DMS153 (cell line): ENCODE data around the gene MOCOS.
A peak's percentile ranks its signal among the peaks of the same experiment; 100 is the strongest.

ENCODE experiments used
- DNase-seq: peaks from one replicate; lab custom pipeline; 2025; lab: John Stamatoyannopoulos, UW

The MOCOS gene

GRCh38 chr18:36273347-36273746 lies 86.0 kb downstream of the MOCOS start:
- no peak for DNase-seq

- no peak for DNase-seq
These were observed 86.9 kb downstream of the MOCOS start for GRCh38 chr18:36274083-36274715.

- no peak for DNase-seq
These were observed 88.3 kb downstream of the MOCOS start for GRCh38 chr18:36275561-36275960.

DNA sequence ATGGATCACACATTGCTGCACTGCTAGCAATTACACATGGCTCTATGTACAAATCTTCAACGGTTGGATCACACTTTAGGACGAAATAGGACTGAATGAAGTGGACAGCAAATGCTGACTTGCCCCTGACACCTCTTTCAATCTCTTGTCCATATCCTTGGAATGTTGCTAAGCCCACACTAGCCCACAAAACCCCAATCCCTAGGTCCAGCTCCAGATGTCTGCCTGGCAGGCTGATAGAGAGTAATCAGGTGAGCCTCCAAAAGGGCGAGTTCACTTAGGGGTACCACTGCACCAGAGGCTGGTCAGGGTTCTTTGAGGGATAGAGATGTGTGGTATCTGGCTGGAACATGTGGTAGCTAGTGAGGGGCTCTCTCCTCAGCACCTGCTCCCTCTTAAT lies 91.7 kb downstream of the MOCOS start:
- no peak for DNase-seq

DNA sequence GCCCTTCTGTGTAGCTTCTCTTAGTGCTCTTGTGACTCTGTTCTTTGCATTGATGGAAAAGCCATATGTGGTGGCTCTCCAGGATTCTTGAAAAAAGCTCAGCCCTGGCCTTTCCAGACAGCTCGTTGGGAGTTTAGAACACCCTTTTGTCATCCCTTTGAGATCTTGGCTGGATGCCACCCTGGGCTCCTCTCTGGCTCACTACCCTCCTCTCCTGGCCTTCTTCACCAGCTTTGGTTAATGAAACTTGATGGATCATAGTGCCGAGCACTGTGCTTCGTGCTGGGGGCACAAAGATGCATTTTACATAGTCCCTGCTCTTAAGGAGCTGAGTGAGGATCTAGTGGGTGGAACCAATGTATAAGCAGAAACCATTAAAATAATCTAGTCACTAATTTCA lies 94.6 kb downstream of the MOCOS start:
- DNase-seq = no peak

GRCh38 chr18:36283448-36283847 lies 96.2 kb downstream of the MOCOS start:
- DNase-seq = no peak

DNA sequence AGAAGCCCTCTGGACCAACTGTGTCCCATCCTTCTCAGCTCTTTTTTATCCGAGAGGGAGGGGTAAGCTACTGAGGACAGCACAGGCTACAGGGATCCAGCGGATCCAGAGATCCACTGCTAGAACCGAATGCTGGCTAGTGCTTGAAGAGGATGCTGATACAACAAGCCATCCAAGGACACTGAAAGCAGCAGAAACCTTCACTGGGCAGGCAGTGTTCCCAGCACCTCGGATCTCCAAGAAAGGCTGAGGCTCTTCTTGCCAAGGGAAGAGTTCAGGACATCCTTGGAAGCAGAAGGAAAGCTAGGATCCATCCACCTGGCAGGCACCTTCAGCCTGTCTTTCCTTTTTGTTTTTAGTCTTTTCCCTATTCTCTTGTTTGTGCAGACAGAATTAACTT lies 97.0 kb downstream of the MOCOS start:
- DNase-seq = no peak

GRCh38 chr18:36284671-36285295 lies 97.5 kb downstream of the MOCOS start:
- DNase-seq = peak; percentile 50

GRCh38 chr18:36287653-36288052 lies 100.4 kb downstream of the MOCOS start:
- no peak for DNase-seq

- no peak for DNase-seq
These were observed 101.4 kb downstream of the MOCOS start for GRCh38 chr18:36288689-36289088.

DNA sequence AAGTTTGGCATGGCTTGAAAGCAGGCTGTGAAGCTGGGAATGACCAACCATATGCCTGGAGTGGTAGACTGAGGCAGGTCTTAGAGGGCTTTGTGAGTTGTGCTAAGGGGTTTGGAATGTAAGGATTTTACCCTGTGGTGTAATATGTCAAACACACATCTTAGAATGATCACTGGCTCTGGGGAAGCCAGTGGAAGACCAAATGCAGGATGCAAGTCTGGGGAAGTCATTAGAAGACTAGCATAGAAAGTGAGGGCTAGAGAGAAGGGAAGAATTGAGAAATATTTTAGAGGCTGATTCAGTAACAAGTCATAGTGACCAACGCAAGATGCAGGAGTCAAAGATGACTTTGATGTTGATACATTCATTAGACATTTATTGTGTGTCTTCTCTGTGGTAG lies 106.7 kb downstream of the MOCOS start:
- no peak for DNase-seq

DNA sequence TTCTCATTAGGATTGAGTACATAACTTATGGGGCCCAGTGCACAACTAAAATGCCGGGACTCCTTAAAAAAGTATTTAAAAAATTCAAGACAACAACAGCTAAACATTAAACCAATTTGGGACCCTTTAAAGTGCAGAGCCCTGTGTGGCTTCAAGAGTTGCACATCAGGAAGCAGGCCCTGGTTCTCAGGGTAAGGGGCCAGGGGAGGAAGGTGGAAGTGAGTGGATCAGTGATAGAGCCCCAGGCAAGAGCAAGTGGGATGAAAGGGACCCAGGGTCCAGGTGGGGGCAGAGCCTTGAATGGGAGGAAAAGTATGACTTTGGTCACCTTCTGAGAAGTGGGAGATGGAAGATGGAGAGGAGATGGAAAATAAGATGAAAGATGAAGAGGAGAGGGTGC lies 107.9 kb downstream of the MOCOS start:
- DNase-seq = no peak

DNA sequence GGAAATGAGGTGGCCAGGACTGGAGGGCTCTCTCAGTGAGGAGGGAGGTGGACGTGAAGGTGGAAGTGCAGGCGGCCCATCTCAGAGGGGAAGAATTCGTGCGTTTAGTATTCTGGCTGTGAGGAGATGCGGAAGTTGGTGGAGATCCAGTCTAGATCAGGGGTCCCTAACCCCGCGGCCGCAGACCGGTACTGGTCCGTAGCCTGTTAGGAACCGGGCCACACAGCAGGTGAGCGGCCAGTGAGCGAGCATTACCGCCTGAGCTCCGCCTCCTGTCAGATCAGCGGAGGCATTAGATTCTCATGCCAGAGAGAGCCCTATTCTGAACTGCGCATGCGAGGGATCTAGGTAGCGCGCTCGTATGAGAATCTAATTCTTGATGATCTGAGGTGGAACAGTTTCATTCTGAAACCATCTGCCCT lies 108.6 kb downstream of the MOCOS start:
- DNase-seq = no peak

DNA sequence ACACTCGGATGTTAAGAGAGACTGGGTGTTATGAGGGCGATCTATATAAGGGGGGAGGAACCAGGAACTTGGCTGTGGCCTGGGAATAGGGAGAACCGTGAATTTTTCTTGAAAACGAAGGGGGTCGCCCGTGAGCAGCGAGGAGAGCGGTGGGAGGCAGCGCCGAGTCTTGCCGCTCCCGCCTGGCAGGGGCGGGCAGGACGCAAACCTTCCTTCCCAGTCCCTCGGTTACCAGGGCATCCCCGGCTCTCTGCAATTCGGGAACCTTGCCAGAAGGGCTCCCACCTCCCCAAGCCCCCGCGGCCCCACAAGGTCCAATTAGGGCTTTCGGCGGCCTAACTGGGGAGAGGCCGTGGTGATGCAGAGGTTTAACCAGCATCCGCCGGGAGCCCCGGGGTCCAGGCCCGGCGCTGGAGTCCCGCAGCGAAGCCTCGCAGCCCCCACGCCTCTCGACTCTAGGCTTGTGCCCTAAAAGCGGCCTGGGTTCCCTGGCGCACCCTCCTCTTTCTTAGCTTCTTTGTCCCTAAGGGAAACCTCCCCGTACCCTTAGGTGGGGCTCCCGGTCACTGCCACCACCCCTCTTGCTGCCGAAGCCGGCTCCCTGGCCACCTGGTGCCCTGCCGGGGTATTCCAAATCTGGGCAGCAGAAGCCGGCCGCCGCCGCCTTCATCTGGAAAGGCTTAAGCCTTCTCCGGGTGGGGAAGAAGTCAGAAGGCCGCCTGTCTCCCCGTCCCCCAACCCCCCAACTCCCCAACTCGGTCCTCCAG lies 109.5 kb downstream of the MOCOS start:
- no peak for DNase-seq

DNA sequence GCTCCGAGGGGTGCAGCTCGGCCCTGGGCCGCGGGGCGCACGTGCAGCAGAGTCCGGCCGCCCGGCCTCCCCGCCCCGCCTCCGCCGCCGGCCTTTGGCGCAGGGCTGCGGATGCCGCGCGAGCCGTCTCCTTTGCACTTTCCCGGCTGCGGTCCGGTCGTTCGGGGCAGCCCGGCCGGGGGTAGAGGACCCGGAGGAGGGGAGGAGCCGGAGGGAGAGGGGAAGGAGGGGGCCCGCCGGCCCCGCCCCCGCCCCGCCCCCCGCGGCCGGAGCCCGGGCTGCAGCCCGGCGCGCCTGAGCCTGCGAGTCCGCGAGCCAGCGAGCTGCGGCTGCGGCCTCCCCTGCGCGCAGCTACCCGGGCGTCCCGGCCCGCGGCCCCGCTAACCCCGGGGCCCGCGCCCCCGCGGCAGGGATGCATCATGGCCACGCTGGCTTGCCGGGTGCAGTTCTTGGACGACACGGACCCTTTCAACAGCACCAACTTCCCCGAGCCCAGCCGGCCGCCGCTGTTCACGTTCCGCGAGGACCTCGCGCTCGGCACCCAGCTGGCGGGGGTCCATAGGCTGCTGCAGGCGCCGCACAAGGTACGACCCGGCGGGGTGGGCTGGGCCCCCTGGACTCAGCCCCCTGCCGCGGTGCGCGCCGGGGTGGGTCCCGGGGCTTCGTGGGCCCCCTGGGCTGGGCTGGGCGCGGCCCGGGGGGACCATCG lies 110.3 kb downstream of the MOCOS start, which contains the start of gene FHOD3:
Gene FHOD3, plus strand, starts transcription at position 297 of the 709 bp plus-strand sequence. Its CDS starts 123 bp downstream, at position 420.
- DNase-seq = peak; percentile 38

DNA sequence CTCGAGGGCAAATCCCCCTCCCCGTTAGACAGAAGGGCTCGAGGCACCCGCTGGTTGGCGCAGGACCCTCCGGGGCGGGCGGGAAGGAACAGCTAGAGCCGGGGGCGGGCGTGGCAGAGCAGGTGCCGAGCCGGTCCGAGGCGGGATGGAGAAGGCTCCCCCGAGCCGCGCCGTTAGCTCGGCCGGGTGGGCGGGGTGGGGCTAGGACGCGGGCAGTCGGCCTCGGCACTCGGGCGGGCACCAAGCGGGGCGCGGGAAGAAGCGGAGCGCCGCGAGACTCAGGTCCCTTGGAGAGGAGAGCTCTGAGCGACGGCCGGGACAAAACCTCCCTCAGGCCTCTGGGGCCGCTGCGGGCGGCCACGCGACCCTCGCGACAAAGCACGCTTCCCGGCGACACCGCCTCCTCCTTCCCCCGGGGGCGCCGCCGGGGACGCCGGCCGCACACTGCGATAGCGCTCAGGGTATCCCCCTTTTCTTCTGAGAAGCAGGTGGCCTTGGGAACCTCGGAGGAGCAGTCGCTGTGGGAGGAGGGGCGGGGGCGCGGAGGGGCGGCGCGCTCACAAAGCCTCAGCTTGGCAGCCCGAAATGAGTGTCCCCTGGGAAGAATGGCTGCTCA lies 110.9 kb downstream of the MOCOS start:
- DNase-seq = no peak

GRCh38 chr18:36299015-36299414 lies 111.7 kb downstream of the MOCOS start:
- DNase-seq = no peak

DNA sequence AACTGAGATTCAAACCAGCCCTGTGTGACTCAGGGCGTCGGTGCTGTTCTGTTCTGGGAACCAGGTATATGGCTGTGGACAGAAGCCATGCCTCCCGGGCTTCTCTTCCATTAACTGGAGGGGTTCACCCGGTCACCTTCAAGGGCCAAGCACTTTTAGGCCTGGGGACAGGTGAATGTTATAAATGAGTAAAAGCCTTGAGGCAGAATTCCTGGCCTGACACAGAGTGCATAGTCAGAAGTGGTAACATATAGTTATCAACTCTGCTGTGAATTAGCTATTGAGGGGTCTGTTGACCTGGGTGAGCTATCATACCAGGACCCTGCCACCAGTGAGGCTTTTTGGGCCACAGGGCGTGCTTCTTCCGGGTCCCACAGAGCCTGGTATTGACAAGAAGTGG lies 112.9 kb downstream of the MOCOS start:
- DNase-seq = no peak

DNA sequence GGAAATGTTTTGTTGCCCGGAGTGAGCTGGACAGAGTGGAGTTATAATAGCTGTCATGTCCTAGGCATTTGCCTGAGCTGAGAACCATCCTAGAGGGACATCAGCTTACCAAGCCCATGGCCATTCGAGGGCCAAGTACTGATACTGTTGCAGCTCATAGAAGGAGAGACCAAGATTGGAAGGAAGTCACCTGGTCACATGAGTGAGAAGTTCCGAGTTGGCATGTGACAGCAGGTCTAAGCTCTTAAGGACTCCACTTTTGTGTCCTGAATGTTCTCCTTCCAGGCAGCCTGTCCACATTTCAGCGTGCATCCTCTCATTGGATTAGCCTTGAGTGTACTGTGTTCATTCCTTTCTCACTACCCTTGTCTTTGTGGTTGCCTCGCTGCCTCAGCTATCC lies 114.6 kb downstream of the MOCOS start:
- DNase-seq = no peak

DNA sequence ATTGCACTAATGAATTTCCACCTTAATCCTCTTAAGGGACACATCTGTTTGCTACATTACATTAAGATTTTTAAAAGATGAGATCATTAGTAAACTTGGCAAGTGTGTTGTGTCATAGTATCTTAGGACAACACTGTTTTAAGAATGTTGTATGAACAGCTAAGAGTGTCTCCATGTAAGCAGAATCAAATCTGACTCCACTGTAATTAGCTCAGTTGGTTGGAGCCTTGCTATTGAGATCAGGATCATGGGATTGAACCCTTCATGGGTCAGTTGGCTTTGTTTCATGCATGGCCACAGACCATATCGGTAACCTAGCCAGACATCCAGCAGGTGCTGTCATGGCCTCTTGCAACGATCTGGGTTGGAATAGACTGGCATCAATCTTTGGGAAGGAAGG lies 115.4 kb downstream of the MOCOS start:
- no peak for DNase-seq

- no peak for DNase-seq
These were observed 116.0 kb downstream of the MOCOS start for GRCh38 chr18:36303211-36303844.

- DNase-seq = no peak
These were observed 117.4 kb downstream of the MOCOS start for GRCh38 chr18:36304723-36305122.
